GM19467 (cell line): ENCODE measurements around the gene GFOD1.
"Not testable (repeated sequence)": the region's sequence is repeated elsewhere in the genome, so short reads cannot be mapped to it uniquely, and the experiment has no call there.

Experiments used
- ATAC-seq: cut with Tn5 transposase; IDR thresholded peaks from one replicate; pipeline ENCODE4 v1.9.1; 2021; ENCODE audit warnings: mild to moderate bottlenecking, moderate library complexity; ENCODE audit not compliant: unreplicated experiment

Gene GFOD1

GRCh38 chr6:13409991-13410390 is 77.4 kb downstream of the GFOD1 start:
- no peak for ATAC-seq

- no peak for ATAC-seq
Observed at GRCh38 chr6:13407709-13408695, 79.4 kb downstream of the GFOD1 start.

DNA sequence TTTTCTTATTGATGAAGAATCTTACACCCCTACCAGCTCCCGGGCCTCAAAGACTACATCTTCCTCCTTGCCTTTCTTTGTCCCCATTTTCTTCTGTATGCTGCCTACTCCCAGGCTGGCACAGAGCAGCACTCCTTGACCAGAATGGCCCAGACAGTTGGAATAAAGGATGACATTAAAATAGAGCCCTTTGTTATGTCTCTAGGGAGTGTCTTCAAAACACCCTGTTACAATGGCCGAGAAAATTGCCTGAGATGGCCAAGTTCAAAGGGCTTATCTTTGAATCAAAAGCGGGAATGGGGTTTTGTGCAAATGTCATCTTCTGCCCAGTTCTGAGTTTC is 80.1 kb downstream of the GFOD1 start:
- no peak for ATAC-seq

- no peak for ATAC-seq
Observed at GRCh38 chr6:13406781-13407180, 80.6 kb downstream of the GFOD1 start.

GRCh38 chr6:13405961-13406477 is 81.4 kb downstream of the GFOD1 start:
- ATAC-seq: no peak

DNA sequence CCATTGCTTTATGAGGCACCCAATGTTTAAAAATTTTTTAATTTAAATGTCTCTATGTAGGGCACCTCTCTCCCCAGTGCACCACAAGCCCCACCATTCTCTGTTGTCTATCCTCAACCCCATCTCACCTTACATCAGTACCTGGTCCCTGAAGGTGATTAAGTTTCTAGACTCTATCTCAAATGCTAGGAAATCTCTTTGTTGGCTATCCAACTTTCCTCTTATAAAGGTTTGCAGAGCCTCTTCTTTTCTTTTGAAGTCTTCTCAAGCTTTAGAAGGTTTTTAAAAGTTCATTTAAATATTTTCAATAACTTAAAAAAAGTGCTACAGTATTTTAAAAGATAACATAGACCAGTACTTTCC is 82.5 kb downstream of the GFOD1 start:
- no peak for ATAC-seq

GRCh38 chr6:13404228-13404891 is 83.0 kb downstream of the GFOD1 start:
- no peak for ATAC-seq

DNA sequence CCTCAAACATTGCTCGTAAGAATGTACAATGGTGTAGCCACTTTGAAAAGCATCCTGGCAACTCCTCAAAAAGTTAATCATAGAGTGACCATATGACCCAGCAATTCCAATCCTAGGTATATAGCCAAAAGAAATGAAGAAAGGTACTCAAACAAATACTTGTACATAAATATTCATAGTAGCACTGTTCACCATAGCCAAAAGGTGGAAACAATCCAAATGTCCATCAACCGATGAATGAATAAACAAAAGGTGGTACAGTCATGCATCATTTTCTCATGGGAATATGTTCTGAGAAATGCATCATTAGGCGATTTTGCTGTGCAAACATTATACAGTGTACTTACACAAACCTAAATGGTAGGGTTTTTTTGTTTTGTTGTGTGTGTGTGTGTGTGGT is 84.7 kb downstream of the GFOD1 start:
- ATAC-seq: no peak

- no peak for ATAC-seq
Observed at GRCh38 chr6:13400772-13401171, 86.6 kb downstream of the GFOD1 start.

DNA sequence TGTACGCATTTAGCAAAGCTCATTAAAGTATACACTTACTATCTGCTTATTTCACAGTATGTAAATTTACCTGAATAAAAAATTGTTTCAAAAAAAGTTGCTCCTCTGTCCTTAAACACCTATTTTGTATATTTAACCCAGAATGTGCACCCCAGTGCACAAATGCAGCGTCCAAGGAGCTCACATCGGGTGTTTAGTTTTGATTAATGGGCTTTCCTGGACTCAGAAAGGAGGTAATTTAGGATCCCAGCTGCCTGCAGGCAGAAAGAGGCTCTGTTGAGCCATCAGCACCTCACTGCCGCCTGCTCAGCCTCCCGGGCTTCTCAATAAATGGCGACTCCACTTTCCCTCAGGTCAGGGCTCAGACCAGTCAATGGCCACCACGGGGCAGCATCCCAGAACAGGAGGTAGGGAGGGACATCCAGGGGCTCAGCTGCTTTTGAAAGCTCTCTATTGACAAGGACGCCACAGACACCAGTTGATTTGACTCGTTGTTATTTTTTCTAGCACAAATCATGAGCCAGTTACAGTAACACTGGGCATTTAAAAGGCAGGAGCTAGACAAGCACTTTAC is 88.9 kb downstream of the GFOD1 start:
- ATAC-seq: no peak

DNA sequence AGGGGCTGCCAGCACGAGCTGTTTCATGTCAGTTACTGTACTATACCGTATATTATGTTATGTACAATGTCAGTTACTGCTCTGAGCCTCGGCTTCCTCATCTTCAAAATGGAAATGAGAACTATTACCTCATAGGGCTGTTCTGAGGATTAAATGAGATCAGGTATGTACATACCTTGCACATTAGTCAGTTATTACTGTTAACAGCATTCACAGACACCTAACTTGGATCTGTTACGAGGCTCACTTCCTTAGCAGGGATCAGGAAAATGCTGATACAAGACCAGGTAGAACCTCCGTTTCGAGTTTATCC is 89.4 kb downstream of the GFOD1 start:
- no peak for ATAC-seq

DNA sequence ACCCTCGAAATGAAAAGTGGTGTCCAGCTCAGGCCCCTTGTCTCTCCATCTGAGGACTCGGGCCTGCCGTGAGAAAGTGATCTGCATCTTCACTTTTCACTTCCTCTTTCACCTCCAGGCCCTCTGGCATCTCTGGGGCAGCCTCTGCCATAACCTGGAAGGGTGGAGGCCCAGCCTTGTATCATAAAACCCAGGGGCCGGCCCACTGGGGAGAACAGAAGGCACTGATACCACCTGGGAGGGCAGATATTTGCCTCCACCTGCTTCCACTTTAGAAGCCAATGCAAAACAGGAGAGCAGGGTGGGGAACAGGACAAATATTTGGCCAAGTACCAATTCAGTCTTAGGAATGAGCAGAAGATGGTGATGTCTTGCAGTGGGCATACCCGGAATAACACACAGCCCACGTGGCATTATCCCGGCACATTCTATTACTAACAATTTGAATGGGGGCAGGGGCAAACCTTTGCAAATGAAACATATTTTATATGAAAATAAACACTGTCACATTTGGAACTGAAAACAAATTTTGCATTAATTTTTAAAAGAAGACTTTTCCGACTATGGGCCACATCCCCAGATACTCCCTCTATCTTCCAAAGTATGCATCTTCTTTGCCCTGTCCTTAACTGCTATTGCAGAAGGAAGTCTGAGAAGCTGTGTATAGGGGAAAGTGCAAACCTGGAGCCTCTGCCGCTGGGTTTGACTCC is 89.9 kb downstream of the GFOD1 start:
- peak; percentile 46 for ATAC-seq

- no peak for ATAC-seq
Observed at GRCh38 chr6:13396241-13396792, 91.1 kb downstream of the GFOD1 start.

- no peak for ATAC-seq
Observed at GRCh38 chr6:13395272-13396237, 91.8 kb downstream of the GFOD1 start.

GRCh38 chr6:13392462-13392861 is 94.9 kb downstream of the GFOD1 start:
- ATAC-seq: no peak

DNA sequence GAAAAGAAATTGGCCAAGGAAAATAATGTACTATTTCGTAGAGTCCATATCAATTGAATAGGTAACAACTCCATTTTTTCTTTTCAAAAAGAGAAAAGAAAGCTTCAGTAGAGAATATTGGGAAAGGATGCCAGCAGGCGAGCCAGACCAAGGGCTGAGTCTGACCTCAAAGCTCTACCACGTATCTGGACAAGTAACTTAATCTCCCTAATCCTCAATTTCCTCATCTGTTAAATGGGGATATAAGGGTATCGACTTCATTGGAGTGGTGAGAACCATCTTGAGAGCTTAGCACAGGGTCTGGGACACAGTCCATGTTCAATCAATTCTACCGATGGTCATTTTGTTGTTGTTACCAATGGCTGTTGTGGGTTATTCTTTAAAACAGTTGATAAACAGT is 95.9 kb downstream of the GFOD1 start:
- no peak for ATAC-seq

- no peak for ATAC-seq
Observed at GRCh38 chr6:13390658-13391057, 96.7 kb downstream of the GFOD1 start.

DNA sequence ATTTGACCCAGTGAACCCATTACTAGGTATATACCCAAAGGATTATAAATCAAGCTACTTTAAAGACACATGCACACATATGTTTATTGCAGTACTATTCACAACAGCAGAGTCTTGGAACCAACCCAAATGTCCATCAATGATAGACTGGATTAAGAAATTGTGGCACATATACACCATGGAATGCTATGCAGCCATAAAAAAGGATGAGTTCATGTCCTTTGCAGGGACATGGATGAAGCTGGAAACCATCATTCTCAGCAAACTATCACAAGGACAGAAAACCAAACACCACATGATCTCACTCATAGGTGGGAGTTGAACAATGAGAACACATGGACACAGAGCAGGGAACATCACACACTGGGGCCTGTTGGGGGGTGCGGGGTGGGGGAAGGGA is 98.2 kb downstream of the GFOD1 start:
- not testable (repeated sequence) for ATAC-seq

DNA sequence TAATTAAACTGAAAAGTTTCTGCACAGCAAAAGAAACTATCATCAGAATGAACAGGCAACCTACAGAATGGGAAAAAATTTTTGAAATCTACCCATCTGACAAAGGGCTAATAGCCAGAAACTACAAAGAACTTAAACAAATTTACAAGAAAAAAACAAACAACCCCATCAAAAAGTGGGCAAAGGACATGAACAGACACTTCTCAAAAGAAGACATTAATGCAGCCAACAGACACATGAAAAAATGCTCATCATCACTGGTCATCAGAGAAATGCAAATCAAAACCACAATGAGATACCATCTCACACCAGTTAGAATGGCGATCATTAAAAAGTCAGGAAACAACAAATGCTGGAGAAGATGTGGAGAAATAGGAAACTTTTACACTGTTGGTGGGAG is 98.6 kb downstream of the GFOD1 start:
- not testable (repeated sequence) for ATAC-seq

DNA sequence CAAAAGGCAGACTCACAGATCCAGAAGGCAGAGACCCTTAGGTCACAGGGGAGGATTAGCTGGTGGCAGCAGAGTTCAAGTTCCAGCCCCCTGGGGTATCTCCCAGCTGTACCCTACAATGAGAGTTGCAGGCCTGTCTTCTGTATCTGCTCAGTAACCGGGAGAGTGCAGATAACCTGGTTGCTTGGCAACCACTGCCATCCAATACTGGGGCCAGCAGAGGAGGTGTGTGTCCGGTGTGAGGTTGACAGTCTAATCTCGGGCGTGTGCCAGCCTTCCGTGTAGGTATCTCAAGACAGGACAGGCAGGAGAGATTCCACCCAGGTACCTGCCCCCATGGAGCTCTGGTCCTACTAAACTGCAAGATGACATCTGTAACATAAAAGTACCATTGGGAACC is 102.4 kb downstream of the GFOD1 start:
- ATAC-seq: no peak
